GM12878 (cell line): Measurements from ENCODE around the gene SPIB. TPM values are rescaled to one million over a fixed set of nuclear protein-coding genes. Genes with fewer than 3 reads are reported as not detected.

Experiments used
- BACH1 ChIP-seq: fragments of 450-650 bp; IDR thresholded peaks from 2 replicates; pipeline ENCODE4 v1.6.1; 2017; ENCODE audit warnings: mild to moderate bottlenecking, borderline replicate concordance
- CHD1 ChIP-seq: IDR thresholded peaks from 2 replicates; pipeline ENCODE4 v1.6.1; 2012; ENCODE audit warnings: low read depth, low read length, improper control_type of control experiment
- E2F8 ChIP-seq: fragments of 450-650 bp; IDR thresholded peaks from 2 replicates; pipeline ENCODE4 v1.6.1; 2018; ENCODE audit warnings: mild to moderate bottlenecking, low read depth, moderate library complexity; ENCODE audit not compliant: partially characterized antibody
- E4F1 ChIP-seq: fragments of 450-650 bp; IDR thresholded peaks from 2 replicates; pipeline ENCODE4 v1.6.1; 2018; ENCODE audit warnings: borderline replicate concordance, mild to moderate bottlenecking; ENCODE audit not compliant: partially characterized antibody
- ESRRA ChIP-seq: IDR thresholded peaks from 2 replicates; pipeline ENCODE4 v1.6.1; 2012; ENCODE audit warnings: mild to moderate bottlenecking, low read length, improper control_type of control experiment
- FOS ChIP-seq: IDR thresholded peaks from 3 replicates; pipeline ENCODE4 v1.6.1; 2011; ENCODE audit warnings: borderline replicate concordance; ENCODE audit not compliant: insufficient read length; ENCODE audit errors: extremely low read depth
- MLLT1 ChIP-seq: fragments of 450-650 bp; IDR thresholded peaks from 2 replicates; pipeline ENCODE4 v1.6.1; 2016; ENCODE audit warnings: mild to moderate bottlenecking
- NFXL1 ChIP-seq: fragments of 450-650 bp; IDR thresholded peaks from 2 replicates; pipeline ENCODE4 v1.6.1; 2017; ENCODE audit warnings: antibody characterized with exemption, mild to moderate bottlenecking, borderline replicate concordance
- NKRF ChIP-seq: fragments of 450-650 bp; conservative IDR thresholded peaks from 2 replicates; pipeline ENCODE4 v1.6.1; 2017; ENCODE audit warnings: mild to moderate bottlenecking, moderate library complexity
- PML ChIP-seq: IDR thresholded peaks from 2 replicates; pipeline ENCODE4 v1.6.1; 2012; ENCODE audit warnings: low read length, inconsistent platforms
- RBBP5 ChIP-seq: fragments of 200-600 bp; sonication (generic); conservative IDR thresholded peaks from 2 replicates; pipeline ENCODE4 v1.6.1; 2016
- SMC3 ChIP-seq: IDR thresholded peaks from 2 replicates; pipeline ENCODE4 v1.6.1; 2011; ENCODE audit warnings: low read length, improper control_type of control experiment, borderline replicate concordance
- SRF ChIP-seq, 2 experiments: IDR thresholded peaks; 2 replicates each; pipeline ENCODE4 v1.6.1; 2011; ENCODE audit warnings: low read depth in 2 of 2, low read length in 2 of 2, mild to moderate bottlenecking in 1 of 2, moderate library complexity in 1 of 2
- ZBTB11 ChIP-seq: fragments of 450-650 bp; formaldehyde crosslinking; IDR thresholded peaks from 2 replicates; pipeline ENCODE4 v1.5.0; 2022; ENCODE audit warnings: mild to moderate bottlenecking, missing genetic modification characterization
- ZNF207 ChIP-seq: fragments of 450-650 bp; IDR thresholded peaks from 2 replicates; pipeline ENCODE4 v1.6.1; 2014; ENCODE audit warnings: antibody characterized with exemption, mild to moderate bottlenecking, borderline replicate concordance
- ZNF24 ChIP-seq: fragments of 450-650 bp; IDR thresholded peaks from 2 replicates; pipeline ENCODE4 v1.6.1; 2017; ENCODE audit warnings: antibody characterized with exemption, mild to moderate bottlenecking
- ZNF274 ChIP-seq: IDR thresholded peaks from one replicate; pipeline ENCODE4 v1.8.0; 2011; ENCODE audit not compliant: insufficient read length, insufficient read depth
- polyA plus RNA-seq, 11 experiments: library from polyadenylated mRNA; depleted of rRNA in 4 of 11; unstranded in 6 of 11; stranded (reverse) in 5 of 11; fragments of >200 nt; fragmentation: Nextera tagmentation in 4 of 11; fragmentation: Illumina TruSeq in 1 of 11; extraction: Ambion mirVana in 4 of 11; extraction: Trizol in 1 of 11; gene quantifications; 1 replicate in 1 of 11; 2 replicates in 10 of 11; pipeline versions ENCODE4 v1.2.1 to v1.2.3, GENCODE V29; 2011 to 2016; ENCODE audit warnings: inconsistent platforms in 2 of 11, missing spikeins in 2 of 11, low read depth in 1 of 11
- total RNA-seq, 4 experiments: library from RNA; depleted of rRNA in 3 of 4; stranded (reverse); fragments of >200 nt in 3 of 4; fragmentation: Illumina TruSeq in 1 of 4; extraction: Trizol in 1 of 4; gene quantifications; 2 replicates each; pipeline versions ENCODE4 v1.2.1 to v1.2.3, GENCODE V29; 2013 to 2021

The SPIB gene
- total and polyA plus RNA-seq, 10 of the 15 experiments (the other 5 are each of a cell fraction or from before 2014, with no cell fraction given), result 3.5 to 123 (median 56.0) TPM

GRCh38 chr19:50383852-50384684, 34.7 kb upstream of the SPIB start, which contains the start of gene POLD1 (continued):
- 0 out of 2 replicates have a peak, but pooled peaks have one; percentile 47 for TF ChIP-seq ESRRA
- no peak for TF ChIP-seq PML
- TF ChIP-seq MLLT1, result no peak
- TF ChIP-seq NFXL1, result no peak
- no peak for TF ChIP-seq E4F1
- no peak for TF ChIP-seq ZNF274
- peak; percentile 49; the same call in 1 of the 2 replicates for TF ChIP-seq NKRF
- no peak for TF ChIP-seq SMC3
- TF ChIP-seq SRF (IDR thresholded peaks at IDR 0.05; ENCODE audit: low read depth in 2 of 2, low read length in 2 of 2), result peak; percentile 93 to 95
- TF ChIP-seq E2F8, result peak; percentile 93
- no peak for TF ChIP-seq ZNF24
- no peak for TF ChIP-seq ZNF207
- no peak for TF ChIP-seq CHD1
- no peak for TF ChIP-seq ZBTB11
- no peak for TF ChIP-seq FOS
- TF ChIP-seq RBBP5, result no peak
- peak; percentile 79; the same call in 1 of the 2 replicates for TF ChIP-seq BACH1
